ENCODE measurements around the gene MKRN1.

- no peak for TF ChIP-seq POLR2A (IDR thresholded peaks at IDR 0.05; ENCODE audit: low read length)
- no peak for TF ChIP-seq GATA1 (IDR thresholded peaks at IDR 0.05; ENCODE audit: low read depth, low read length)
These were observed 42.1 kb upstream of the MKRN1 start for GRCh38 chr7:140521421-140521820.

Data from erythroblast (primary cell).